Activated naive CD8-positive, alpha-beta T cell treated with anti-CD3 and anti-CD28 coated beads, Interleukin-2, amount 10 ng/mL, durations not matched to agents 7 days and 5 days (primary cell): Measurements from ENCODE around the gene TIMM8A. TPM values are rescaled to one million over a fixed set of nuclear protein-coding genes. Genes with fewer than 3 reads are reported as not detected.
"Not testable (repeated sequence)": the region's sequence is repeated elsewhere in the genome, so short reads cannot be mapped to it uniquely, and the experiment has no call there.

Experiments
- ATAC-seq: fragments of 150-1000 bp; cut with Tn5 transposase; one replicate; pipeline ENCODE4 v1.10.0; 2021; ENCODE audit warnings: low read depth, moderate library complexity
- POLR2A ChIA-PET: fragments of 350-600 bp; sonication (Branson Sonifier 250); formaldehyde crosslinking; loops from one replicate; lab custom pipeline; 2021; ENCODE audit warnings: antibody characterized with exemption; lab: Charles Lee
- DNase-seq: peaks from one replicate; pipeline ENCODE4 v3.0.0; 2021
- H3K27ac Mint-ChIP-seq: one replicate; pipeline ENCODE4 v1.8.0; 2022; ENCODE audit warnings: mild to moderate bottlenecking, mixed read lengths
- H3K27me3 Mint-ChIP-seq: one replicate; pipeline ENCODE4 v1.8.0; 2022; ENCODE audit warnings: mild to moderate bottlenecking, moderate library complexity, mixed read lengths
- H3K36me3 Mint-ChIP-seq: one replicate; pipeline ENCODE4 v1.8.0; 2021; ENCODE audit warnings: mild to moderate bottlenecking, mixed read lengths
- H3K4me1 Mint-ChIP-seq: one replicate; pipeline ENCODE4 v1.8.0; 2021; ENCODE audit warnings: mixed read lengths
- H3K4me3 Mint-ChIP-seq: one replicate; pipeline ENCODE4 v1.8.0; 2022; ENCODE audit warnings: mild to moderate bottlenecking, moderate library complexity, mixed read lengths
- H3K9me3 Mint-ChIP-seq: one replicate; pipeline ENCODE4 v1.8.0; 2021; ENCODE audit warnings: mixed read lengths
- total RNA-seq, 2 experiments: library from RNA; stranded (reverse); gene quantifications; one replicate each; pipeline ENCODE4 v1.2.3, GENCODE V29; 2021

Gene TIMM8A
- total RNA-seq, 2 experiments from 2014 or later, result 13.5 to 14.5 TPM

DNA sequence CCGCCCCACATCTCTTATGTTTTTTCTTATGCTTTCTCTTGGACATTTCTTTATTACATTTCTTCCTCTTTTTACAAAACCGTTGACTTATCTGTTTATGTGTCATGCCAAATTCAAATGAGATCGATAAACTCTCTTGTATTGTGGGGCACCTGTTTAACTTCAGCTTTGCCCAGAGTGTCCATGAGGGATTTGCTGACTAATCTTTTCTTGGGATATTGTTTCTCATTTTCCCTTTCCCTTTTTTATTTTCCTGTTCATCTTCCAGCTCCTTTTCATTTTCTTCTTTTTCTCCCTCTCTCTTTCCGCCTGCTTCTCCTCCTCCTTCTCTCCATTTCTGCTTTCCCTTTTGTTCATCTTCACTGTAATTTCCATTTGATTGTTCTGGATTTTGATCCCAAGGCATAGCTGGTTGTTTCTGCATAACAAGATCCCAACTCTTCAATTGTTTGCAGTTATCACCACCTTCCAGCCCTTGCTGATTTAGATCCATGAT lies 10.7 kb downstream of the TIMM8A start:
- ATAC-seq (no peak), DNase-seq (no peak)
- Mint-ChIP-seq H3K9me3 (no peaks in the 10 kb centered on the region), H3K36me3 (peaks cover 2% of the 10 kb centered on the region), H3K27ac (no peak overlapping the region), H3K27me3 (no peaks in the 10 kb centered on the region), H3K4me1 (no peaks in the 10 kb centered on the region), H3K4me3 (no peak overlapping the region)
- POLR2A ChIA-PET, result no interaction called here

DNA sequence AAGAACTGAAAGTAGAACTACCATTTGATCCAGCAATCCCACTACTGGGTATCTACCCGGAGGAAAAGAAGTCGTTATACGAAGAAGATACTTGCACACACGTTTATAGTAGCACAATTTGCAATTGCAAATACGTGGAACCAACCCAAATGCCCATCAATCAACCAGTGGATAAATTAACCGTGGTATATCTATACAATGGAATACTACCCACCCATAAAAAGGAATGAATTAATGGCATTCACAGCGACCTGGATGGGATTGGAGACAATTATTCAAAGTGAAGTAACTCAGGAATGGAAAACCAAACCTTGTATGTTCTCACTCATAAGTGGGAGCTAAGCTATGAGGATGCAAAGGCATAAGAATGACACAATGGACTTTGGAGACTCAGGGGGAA lies 14.2 kb downstream of the TIMM8A start:
- DNase-seq, H3K9me3 Mint-ChIP-seq, H3K4me1 Mint-ChIP-seq, H3K4me3 Mint-ChIP-seq, H3K27me3 Mint-ChIP-seq, ATAC-seq, POLR2A ChIA-PET, H3K27ac Mint-ChIP-seq, H3K36me3 Mint-ChIP-seq: not testable (repeated sequence)

DNA sequence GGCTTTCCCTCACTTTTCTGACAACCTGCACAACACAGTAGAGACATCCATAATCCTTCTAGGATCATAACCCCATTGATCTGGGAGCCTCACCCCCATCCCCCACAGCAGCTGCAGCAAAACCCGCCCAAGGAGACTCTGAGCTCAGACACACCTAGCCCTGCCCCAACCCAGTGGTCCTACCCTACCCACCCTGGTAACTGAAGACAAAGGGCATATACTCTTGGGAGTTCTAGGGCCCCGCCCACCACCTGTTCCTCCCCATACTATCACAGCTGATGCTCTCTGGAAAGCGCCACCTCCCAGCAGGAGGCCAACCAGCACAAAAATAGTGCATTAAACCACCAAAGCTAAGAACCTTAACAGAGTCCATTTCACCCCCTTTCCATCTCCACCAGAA lies 21.9 kb downstream of the TIMM8A start:
- POLR2A ChIA-PET, result interaction anchor here (0.6 kb wide), 1 partner anchor 318 kb away, joined by 3 read pairs; no protein-coding TSS in a partner anchor
- H3K4me3 Mint-ChIP-seq, H3K27me3 Mint-ChIP-seq, DNase-seq, H3K9me3 Mint-ChIP-seq, ATAC-seq, H3K36me3 Mint-ChIP-seq, H3K4me1 Mint-ChIP-seq, H3K27ac Mint-ChIP-seq: not testable (repeated sequence)

DNA sequence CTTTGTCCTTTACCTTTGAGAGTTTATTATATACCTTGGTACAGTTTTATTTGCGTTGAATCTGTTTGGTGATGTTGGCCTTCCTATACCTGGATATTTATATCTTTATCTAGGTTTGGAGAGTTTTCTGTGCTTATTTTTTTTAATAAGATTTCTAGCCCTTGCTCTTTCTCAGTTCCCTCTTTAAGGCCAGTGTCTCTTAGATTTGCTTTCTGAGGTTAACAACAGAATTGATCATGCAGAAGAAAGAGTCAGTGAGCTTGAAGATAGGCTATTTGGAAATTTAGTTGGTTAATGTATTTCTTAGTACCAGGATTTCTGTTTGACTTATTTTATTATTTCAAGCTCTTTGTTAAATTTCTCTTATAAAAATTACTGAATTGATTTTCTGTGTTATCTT lies 44.8 kb downstream of the TIMM8A start:
- H3K27me3 Mint-ChIP-seq, result peaks cover 3% of the 10 kb centered on the region
- no peak for ATAC-seq
- no peak for DNase-seq
- H3K4me1 Mint-ChIP-seq, result no peaks in the 10 kb centered on the region
- no peaks in the 10 kb centered on the region for H3K36me3 Mint-ChIP-seq
- H3K4me3 Mint-ChIP-seq, result no peak overlapping the region
- H3K9me3 Mint-ChIP-seq, result no peaks in the 10 kb centered on the region
- H3K27ac Mint-ChIP-seq, result no peak overlapping the region
- POLR2A ChIA-PET, result no interaction called here

Other genes starting within 250 kb of the TIMM8A start
- under 1 TPM; 0.58 to 0.91 TPM for gene DRP2, start 129.0 kb downstream of the TIMM8A start, total RNA-seq
- not detected for gene TAF7L, start 57.4 kb downstream of the TIMM8A start, total RNA-seq
- gene BTK, start 37.4 kb upstream of the TIMM8A start, total RNA-seq, result 1 to 10 TPM in 1 of 2 experiments, under 1 TPM in 1; 0.48 to 1.1 TPM
- gene RPL36A, start 42.3 kb upstream of the TIMM8A start, total RNA-seq, result 100 to 1,000 TPM; 271 to 325 TPM
- 10 to 100 TPM; 27.7 to 32.5 TPM for gene GLA, start 59.2 kb upstream of the TIMM8A start, total RNA-seq
- gene HNRNPH2, start 59.5 kb upstream of the TIMM8A start, total RNA-seq, result 10 to 100 TPM; 36.9 to 41.1 TPM
- 1 to 10 TPM; 4.3 to 4.8 TPM for gene ARMCX4, start 136.7 kb upstream of the TIMM8A start, total RNA-seq
- gene ARMCX1, start 201.8 kb upstream of the TIMM8A start, total RNA-seq, result under 1 TPM; 0.45 to 0.72 TPM